Activated CD4-positive, alpha-beta T cell treated with anti-CD3 and anti-CD28 coated beads, Interleukin-10, Interleukin-2, amounts not matched to agents 100 ng/mL and 50 ng/mL, durations not matched to agents 16 hours and 8 hours (primary cell): ENCODE data around the gene PDCD1LG2.

ENCODE experiments used
- DNase-seq: peaks from one replicate; pipeline ENCODE4 v3.0.0-alpha.2; 2020

PDCD1LG2 gene

GRCh38 chr9:5532790-5533189, 22.5 kb downstream of the PDCD1LG2 start:
- DNase-seq, result no peak

- DNase-seq, result no peak
These were observed 26.4 kb downstream of the PDCD1LG2 start for GRCh38 chr9:5536684-5537083.

GRCh38 chr9:5543875-5544702, 33.8 kb downstream of the PDCD1LG2 start:
- no peak for DNase-seq

GRCh38 chr9:5549658-5550650, 39.6 kb downstream of the PDCD1LG2 start:
- no peak for DNase-seq

- no peak for DNase-seq
These were observed 41.2 kb downstream of the PDCD1LG2 start for GRCh38 chr9:5551368-5552150.

GRCh38 chr9:5552301-5552700, 42.0 kb downstream of the PDCD1LG2 start:
- no peak for DNase-seq

- no peak for DNase-seq
These were observed 42.9 kb downstream of the PDCD1LG2 start for GRCh38 chr9:5553211-5553610.

- DNase-seq, result peak; percentile 32
These were observed 43.9 kb downstream of the PDCD1LG2 start for GRCh38 chr9:5554254-5554653.

GRCh38 chr9:5556101-5556705, 45.9 kb downstream of the PDCD1LG2 start:
- DNase-seq, result no peak

GRCh38 chr9:5557606-5558587, 47.6 kb downstream of the PDCD1LG2 start:
- peak; percentile 31 for DNase-seq

GRCh38 chr9:5559659-5560058, 49.3 kb downstream of the PDCD1LG2 start:
- no peak for DNase-seq

- DNase-seq, result no peak
These were observed 50.2 kb downstream of the PDCD1LG2 start for GRCh38 chr9:5560443-5561100.

- no peak for DNase-seq
These were observed 51.6 kb downstream of the PDCD1LG2 start for GRCh38 chr9:5561828-5562488.

- DNase-seq, result no peak
These were observed 52.6 kb downstream of the PDCD1LG2 start for GRCh38 chr9:5562806-5563416.

- DNase-seq, result no peak
These were observed 53.1 kb downstream of the PDCD1LG2 start for GRCh38 chr9:5563417-5563815.

GRCh38 chr9:5563886-5564285, 53.6 kb downstream of the PDCD1LG2 start:
- DNase-seq, result no peak

GRCh38 chr9:5566054-5566618, 55.8 kb downstream of the PDCD1LG2 start:
- DNase-seq, result no peak

GRCh38 chr9:5568868-5569267, 58.5 kb downstream of the PDCD1LG2 start:
- DNase-seq, result no peak

GRCh38 chr9:5569409-5569808, 59.1 kb downstream of the PDCD1LG2 start:
- no peak for DNase-seq
